Coronary artery (tissue), 2 donors: ENCODE measurements around the gene URM1.

ENCODE experiments used
- DNase-seq: peaks from one replicate; pipeline ENCODE4 v3.0.0-alpha.2; 2017; ENCODE audit warnings: low spot score
- H3K27ac ChIP-seq, 2 donors: fragments of 200-600 bp; sonication (generic); one replicate each; pipeline ENCODE4 v1.5.1; 2016 to 2019
- H3K4me3 ChIP-seq: fragments of 200-600 bp; sonication (generic); 2 replicates; pipeline ENCODE4 v1.5.1; 2016; ENCODE audit warnings: mild to moderate bottlenecking, moderate library complexity
- CTCF ChIP-seq: fragments of 200-600 bp; sonication (generic); IDR thresholded peaks from one replicate; pipeline ENCODE4 v1.5.1; 2019; ENCODE audit warnings: antibody characterized with exemption

Gene URM1

GRCh38 chr9:128374221-128374675 is 3.1 kb downstream of the URM1 start:
- no peak overlapping the region for H3K4me3 ChIP-seq
- H3K27ac ChIP-seq, result no peak overlapping the region
- no peak for TF ChIP-seq CTCF
- DNase-seq, result no peak

GRCh38 chr9:128375865-128376264 is 4.7 kb downstream of the URM1 start:
- Histone ChIP-seq H3K27ac (no peak overlapping the region), H3K4me3 (no peak overlapping the region)
- DNase-seq, result no peak
- TF ChIP-seq CTCF, result no peak

DNA sequence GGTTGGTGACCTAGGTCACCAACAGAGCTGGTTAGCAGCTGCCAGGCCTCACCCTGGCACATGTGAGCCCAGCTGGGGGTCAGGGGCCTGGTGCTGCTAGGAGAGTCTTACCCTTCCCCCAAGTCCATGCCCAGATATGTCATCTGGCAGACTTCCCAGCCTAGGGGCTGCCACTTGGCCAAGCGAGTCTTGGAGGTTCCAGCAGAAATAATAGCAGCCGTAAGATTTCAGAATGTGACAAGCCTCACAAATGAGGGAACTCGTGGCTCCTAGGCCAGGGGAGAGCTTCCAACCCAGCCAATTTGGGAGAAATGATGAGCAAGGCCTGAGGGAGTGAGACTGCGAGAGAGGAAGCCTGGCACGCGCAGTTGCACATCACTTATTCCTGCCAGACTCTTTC is 11.1 kb downstream of the URM1 start:
- Histone ChIP-seq H3K27ac (no peak overlapping the region), H3K4me3 (no peak overlapping the region)
- DNase-seq, result no peak
- no peak for TF ChIP-seq CTCF

GRCh38 chr9:128383007-128383753 is 12.0 kb downstream of the URM1 start:
- H3K4me3 ChIP-seq, result no peak overlapping the region
- DNase-seq, result no peak
- no peak for TF ChIP-seq CTCF

DNA sequence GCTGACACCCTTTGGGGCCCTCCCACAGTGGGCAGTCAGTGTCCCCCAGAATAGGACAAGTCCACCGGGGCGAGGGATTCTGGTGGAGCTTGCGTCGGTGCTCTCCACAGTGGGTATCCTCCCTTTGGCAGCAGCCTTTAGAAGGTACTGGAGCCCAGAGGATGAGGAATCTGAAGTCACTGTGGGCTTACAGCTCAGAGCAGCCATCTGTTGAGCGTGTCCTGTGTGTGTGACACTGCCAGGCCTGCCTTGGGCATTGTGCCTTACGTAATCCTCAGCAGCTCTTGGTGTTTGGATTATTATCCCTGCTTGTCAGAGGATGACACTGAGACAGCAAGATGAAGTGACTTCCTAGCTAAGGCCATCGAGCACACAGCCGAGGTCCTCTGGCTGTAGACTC is 12.6 kb downstream of the URM1 start:
- H3K4me3 ChIP-seq, result no peak overlapping the region
- no peak for DNase-seq
- no peak for TF ChIP-seq CTCF
- H3K27ac ChIP-seq, result no peak overlapping the region

More at GRCh38 chr9:128383007-128383753, 12.0 kb downstream of the URM1 start:
- H3K27ac ChIP-seq, result no peak overlapping the region

GRCh38 chr9:128384801-128385495 is 13.8 kb downstream of the URM1 start:
- no peak for TF ChIP-seq CTCF
- no peak for DNase-seq
- no peak overlapping the region for H3K27ac ChIP-seq
- no peak overlapping the region for H3K4me3 ChIP-seq
